GM23338 (cell line): ENCODE results near the gene DENND2A. TPM values are rescaled to one million over a fixed set of nuclear protein-coding genes. Genes with fewer than 3 reads are reported as not detected.
"Not testable (repeated sequence)": the region's sequence is repeated elsewhere in the genome, so short reads cannot be mapped to it uniquely, and the experiment has no call there.

Experiments
- ATAC-seq: fragments of 200-7000 bp; cut with Tn5 transposase; 3 replicates; pipeline ENCODE4 v1.9.1; 2020
- DNase-seq: peaks from one replicate; pipeline ENCODE4 v3.0.0-alpha.2; 2015; ENCODE audit warnings: low spot score
- H2AFZ ChIP-seq: fragments of 200-600 bp; sonication (generic); 2 replicates; pipeline ENCODE4 v1.8.0; 2016; ENCODE audit warnings: antibody characterized with exemption, mild to moderate bottlenecking, moderate library complexity
- H3F3A ChIP-seq: fragments of 200-600 bp; sonication (generic); replicated peaks from 2 replicates; pipeline ENCODE4 v1.8.0; 2017; ENCODE audit warnings: antibody characterized with exemption, mixed run types, low read depth
- H3K27ac ChIP-seq: fragments of 200-600 bp; sonication (generic); 2 replicates; pipeline ENCODE4 v1.6.1; 2016; ENCODE audit warnings: low read depth
- H3K27me3 ChIP-seq: fragments of 200-600 bp; sonication (generic); 2 replicates; pipeline ENCODE4 v1.8.0; 2016; ENCODE audit warnings: mild to moderate bottlenecking, mixed run types, moderate library complexity; ENCODE audit not compliant: insufficient read depth
- H3K36me3 ChIP-seq: fragments of 200-600 bp; sonication (generic); 2 replicates; pipeline ENCODE4 v1.8.0; 2016; ENCODE audit warnings: mild to moderate bottlenecking; ENCODE audit not compliant: insufficient read depth
- H3K4me1 ChIP-seq: fragments of 200-600 bp; sonication (generic); 2 replicates; pipeline ENCODE4 v1.8.0; 2016; ENCODE audit warnings: mild to moderate bottlenecking, moderate library complexity; ENCODE audit not compliant: insufficient read depth
- H3K4me2 ChIP-seq: fragments of 200-600 bp; sonication (generic); 2 replicates; pipeline ENCODE4 v1.7.1; 2017; ENCODE audit warnings: mixed run types
- H3K4me3 ChIP-seq: fragments of 200-600 bp; sonication (generic); 2 replicates; pipeline ENCODE4 v1.6.1; 2016; ENCODE audit warnings: mixed run types
- H3K79me2 ChIP-seq: fragments of 200-600 bp; sonication (generic); replicated peaks from 2 replicates; pipeline ENCODE4 v1.8.0; 2017; ENCODE audit warnings: mild to moderate bottlenecking; ENCODE audit not compliant: insufficient read depth
- H3K9me2 ChIP-seq: fragments of 200-600 bp; sonication (generic); 2 replicates; pipeline ENCODE4 v1.8.0; 2017; ENCODE audit not compliant: insufficient read depth
- H4K20me1 ChIP-seq: fragments of 200-600 bp; sonication (generic); replicated peaks from 2 replicates; pipeline ENCODE4 v1.8.0; 2017; ENCODE audit warnings: mild to moderate bottlenecking; ENCODE audit not compliant: insufficient read depth
- H3K27ac Mint-ChIP-seq: 2 replicates; pipeline ENCODE4 v1.8.0; 2020; ENCODE audit warnings: inconsistent platforms, mild to moderate bottlenecking, moderate library complexity, mixed read lengths
- H3K27me3 Mint-ChIP-seq: 3 replicates; pipeline ENCODE4 v1.8.0; 2022; ENCODE audit warnings: low read depth, mild to moderate bottlenecking, moderate library complexity, mixed read lengths, inconsistent platforms; ENCODE audit not compliant: insufficient read depth, poor library complexity
- H3K36me3 Mint-ChIP-seq: 3 replicates; pipeline ENCODE4 v1.8.0; 2021; ENCODE audit warnings: low read depth, mild to moderate bottlenecking, inconsistent platforms, moderate library complexity, mixed read lengths
- H3K4me1 Mint-ChIP-seq: 3 replicates; pipeline ENCODE4 v1.8.0; 2020; ENCODE audit warnings: mild to moderate bottlenecking, inconsistent platforms, mixed read lengths
- H3K4me3 Mint-ChIP-seq: 3 replicates; pipeline ENCODE4 v1.8.0; 2021; ENCODE audit warnings: moderate library complexity, mild to moderate bottlenecking, inconsistent platforms, mixed read lengths
- H3K9me3 Mint-ChIP-seq: 3 replicates; pipeline ENCODE4 v1.8.0; 2020; ENCODE audit warnings: moderate library complexity, mild to moderate bottlenecking, inconsistent platforms, mixed read lengths
- CREB1 ChIP-seq: fragments of 250-450 bp; sonication (Bioruptor Pico); IDR thresholded peaks from 2 replicates; pipeline ENCODE4 v1.5.0; 2020; ENCODE audit warnings: low read depth, mild to moderate bottlenecking, moderate library complexity
- EZH2 ChIP-seq: fragments of 200-600 bp; sonication (generic); IDR thresholded peaks from one replicate; pipeline ENCODE4 v1.8.0; 2017; ENCODE audit warnings: antibody characterized with exemption, mild to moderate bottlenecking, low read depth; ENCODE audit not compliant: unreplicated experiment
- NANOG ChIP-seq: IDR thresholded peaks from 2 replicates; pipeline ENCODE4 v1.6.1; 2016; ENCODE audit warnings: antibody characterized with exemption, borderline replicate concordance
- REST ChIP-seq: IDR thresholded peaks from one replicate; pipeline ENCODE4 v1.6.1; 2018; ENCODE audit warnings: antibody characterized with exemption; ENCODE audit not compliant: unreplicated experiment
- ZNF331 ChIP-seq: fragments of 250-450 bp; sonication (Bioruptor Pico); IDR thresholded peaks from 2 replicates; pipeline ENCODE4 v1.5.0; 2020; ENCODE audit warnings: low read depth, mild to moderate bottlenecking, moderate library complexity
- polyA plus RNA-seq: library from polyadenylated mRNA; unstranded; fragments of >200 nt; fragmentation: Nextera tagmentation; extraction: Ambion mirVana; gene quantifications from 2 replicates; pipeline ENCODE4 v1.2.1, GENCODE V29; 2016
- total RNA-seq: library from RNA; depleted of rRNA; stranded (reverse); fragments of >200 nt; shearing (Covaris generic); gene quantifications from 2 replicates; pipeline ENCODE4 v1.2.3, GENCODE V29; 2014

Gene DENND2A
- total and polyA plus RNA-seq, 2 experiments from 2014 or later, result 1.7 to 5.6 TPM

- H3K4me3 ChIP-seq, result no peak overlapping the region
- no peaks in the 10 kb centered on the region for H4K20me1 ChIP-seq
- Mint-ChIP-seq H3K4me3 (no peak overlapping the region), H3K36me3 (no peaks in the 10 kb centered on the region), H3K27me3 (peaks cover 14% of the 10 kb centered on the region), H3K9me3 (no peaks in the 10 kb centered on the region), H3K27ac (peak overlapping the region; percentile 65), H3K4me1 (peaks cover 31% of the 10 kb centered on the region)
- TF ChIP-seq CREB1 (CRISPR knock-in tag) (no peak), EZH2 (no peak), ZNF331 (CRISPR knock-in tag) (no peak), NANOG (peak; percentile 16; the same call in 1 of the 2 replicates), REST (no peak)
- H3K36me3 ChIP-seq, result no peaks in the 10 kb centered on the region
- H3K9me2 ChIP-seq, result no peaks in the 10 kb centered on the region
- peaks cover 12% of the 10 kb centered on the region for H3K4me1 ChIP-seq
- ATAC-seq (peak; percentile 78), DNase-seq (peak; percentile 77)
- no peaks in the 10 kb centered on the region for H3F3A ChIP-seq
- no peak overlapping the region for H2AFZ ChIP-seq
- peak overlapping the region; percentile 94 for H3K27ac ChIP-seq
- H3K4me2 ChIP-seq, result peak overlapping the region; percentile 41; the same call in 1 of the 2 replicates
- no peaks in the 10 kb centered on the region for H3K27me3 ChIP-seq
- peaks cover under 1% of the 10 kb centered on the region; the same call in 1 of the 2 replicates for H3K79me2 ChIP-seq
Measured at GRCh38 chr7:140625908-140626868, 14.4 kb downstream of the DENND2A start.

- Histone ChIP-seq H3K27ac (peak overlapping the region; percentile 80), H3K4me1 (peaks cover 12% of the 10 kb centered on the region)
- not testable (repeated sequence) for H3K9me3 Mint-ChIP-seq, H3K36me3 Mint-ChIP-seq, H2AFZ ChIP-seq, H3K4me3 Mint-ChIP-seq, H3K27ac Mint-ChIP-seq, H3K27me3 ChIP-seq, H3K79me2 ChIP-seq, H3K4me2 ChIP-seq, H3K36me3 ChIP-seq, H3K9me2 ChIP-seq, ATAC-seq, H3K4me3 ChIP-seq, H3F3A ChIP-seq, DNase-seq, H4K20me1 ChIP-seq
- Mint-ChIP-seq H3K4me1 (peaks cover 25% of the 10 kb centered on the region), H3K27me3 (peaks cover 14% of the 10 kb centered on the region)
Measured at GRCh38 chr7:140625192-140625558, 15.4 kb downstream of the DENND2A start.
